ENCODE measurements around the gene AHNAK. TPM values are rescaled to one million over a fixed set of nuclear protein-coding genes. Genes with fewer than 3 reads are reported as not detected.

AHNAK gene
- total RNA-seq, 1 donor from 2014 or later = 14.9 TPM

- Histone ChIP-seq H3K79me2 (ENCODE audit: low read depth) (no peaks in the 10 kb centered on the region), H3K4me2 (no peak overlapping the region), H2AFZ (replicated peaks) (no peak overlapping the region), H4K20me1 (ENCODE audit: low read depth) (peaks cover 4% of the 10 kb centered on the region), H3K4me1 (peaks cover 5% of the 10 kb centered on the region), H3K36me3 (no peaks in the 10 kb centered on the region), H3K4me3 (no peak overlapping the region), H3K27ac (no peak overlapping the region), H3K27me3 (no peaks in the 10 kb centered on the region), H3F3A (ENCODE audit: low read depth) (peaks cover 10% of the 10 kb centered on the region), H3K9ac (no peak overlapping the region), H3K9me3 (ENCODE audit: low read depth) (no peaks in the 10 kb centered on the region)
- Mint-ChIP-seq H3K9me3 (no peaks in the 10 kb centered on the region), H3K4me1 (peaks cover 10% of the 10 kb centered on the region), H3K4me3 (no peak overlapping the region), H3K36me3 (no peaks in the 10 kb centered on the region), H3K27me3 (ENCODE audit: insufficient read depth, low read depth) (peaks cover 8% of the 10 kb centered on the region), H3K27ac (no peak overlapping the region)
- no peak for DNase-seq (ENCODE audit: low spot score)
- TF ChIP-seq EZH2 (IDR thresholded peaks at IDR 0.05) (no peak), EZH2phosphoT487 (IDR thresholded peaks at IDR 0.05) (no peak)
- TF ChIP-seq, protein P1, sequence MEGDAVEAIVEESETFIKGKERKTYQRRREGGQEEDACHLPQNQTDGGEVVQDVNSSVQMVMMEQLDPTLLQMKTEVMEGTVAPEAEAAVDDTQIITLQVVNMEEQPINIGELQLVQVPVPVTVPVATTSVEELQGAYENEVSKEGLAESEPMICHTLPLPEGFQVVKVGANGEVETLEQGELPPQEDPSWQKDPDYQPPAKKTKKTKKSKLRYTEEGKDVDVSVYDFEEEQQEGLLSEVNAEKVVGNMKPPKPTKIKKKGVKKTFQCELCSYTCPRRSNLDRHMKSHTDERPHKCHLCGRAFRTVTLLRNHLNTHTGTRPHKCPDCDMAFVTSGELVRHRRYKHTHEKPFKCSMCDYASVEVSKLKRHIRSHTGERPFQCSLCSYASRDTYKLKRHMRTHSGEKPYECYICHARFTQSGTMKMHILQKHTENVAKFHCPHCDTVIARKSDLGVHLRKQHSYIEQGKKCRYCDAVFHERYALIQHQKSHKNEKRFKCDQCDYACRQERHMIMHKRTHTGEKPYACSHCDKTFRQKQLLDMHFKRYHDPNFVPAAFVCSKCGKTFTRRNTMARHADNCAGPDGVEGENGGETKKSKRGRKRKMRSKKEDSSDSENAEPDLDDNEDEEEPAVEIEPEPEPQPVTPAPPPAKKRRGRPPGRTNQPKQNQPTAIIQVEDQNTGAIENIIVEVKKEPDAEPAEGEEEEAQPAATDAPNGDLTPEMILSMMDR (IDR thresholded peaks at IDR 0.05) = no peak
Observed at GRCh38 chr11:62390722-62391121, 155.9 kb downstream of the AHNAK start.

DNA sequence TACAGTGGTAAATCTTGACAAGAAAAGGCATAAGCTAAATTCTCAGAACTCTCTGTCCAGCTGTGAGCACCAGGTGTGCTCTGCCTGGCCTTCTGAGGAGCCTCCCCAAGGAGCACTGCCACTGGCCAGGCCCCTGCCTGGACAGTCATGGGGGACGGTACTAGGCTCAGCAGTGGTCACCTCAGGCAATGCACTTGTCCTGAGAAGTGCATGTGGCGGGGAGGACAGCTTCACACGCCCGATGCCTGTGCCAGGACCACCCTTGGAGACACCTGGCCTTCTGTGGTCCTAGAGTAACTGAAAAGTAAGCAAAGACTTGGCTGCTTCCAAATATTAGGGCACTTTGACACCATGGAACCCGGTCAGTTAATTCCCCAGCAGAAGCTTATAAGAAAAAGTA is 156.4 kb downstream of the AHNAK start:
- H3K9ac ChIP-seq = no peak overlapping the region
- H3K27ac Mint-ChIP-seq = no peak overlapping the region
- H3K27ac ChIP-seq = no peak overlapping the region
- no peak overlapping the region for H3K4me2 ChIP-seq
- no peak overlapping the region for H3K4me3 Mint-ChIP-seq
- H3K36me3 ChIP-seq = no peaks in the 10 kb centered on the region
- peaks cover 7% of the 10 kb centered on the region for H3K4me1 Mint-ChIP-seq
- TF ChIP-seq, protein P1 (IDR thresholded peaks at IDR 0.05) = no peak
- TF ChIP-seq EZH2 (IDR thresholded peaks at IDR 0.05) = no peak
- peaks cover 4% of the 10 kb centered on the region for H3K4me1 ChIP-seq
- no peak overlapping the region for H3K4me3 ChIP-seq
- no peaks in the 10 kb centered on the region for H3K27me3 ChIP-seq
- H2AFZ ChIP-seq (replicated peaks) = no peak overlapping the region
- H3F3A ChIP-seq (ENCODE audit: low read depth) = peaks cover 10% of the 10 kb centered on the region
- DNase-seq (ENCODE audit: low spot score) = no peak
- H3K9me3 ChIP-seq (ENCODE audit: low read depth) = no peaks in the 10 kb centered on the region
- peaks cover 8% of the 10 kb centered on the region for H3K27me3 Mint-ChIP-seq (ENCODE audit: insufficient read depth, low read depth)
- no peaks in the 10 kb centered on the region for H3K36me3 Mint-ChIP-seq
- H3K9me3 Mint-ChIP-seq = no peaks in the 10 kb centered on the region
- no peaks in the 10 kb centered on the region for H3K79me2 ChIP-seq (ENCODE audit: low read depth)
- H4K20me1 ChIP-seq (ENCODE audit: low read depth) = peaks cover 4% of the 10 kb centered on the region

DNA sequence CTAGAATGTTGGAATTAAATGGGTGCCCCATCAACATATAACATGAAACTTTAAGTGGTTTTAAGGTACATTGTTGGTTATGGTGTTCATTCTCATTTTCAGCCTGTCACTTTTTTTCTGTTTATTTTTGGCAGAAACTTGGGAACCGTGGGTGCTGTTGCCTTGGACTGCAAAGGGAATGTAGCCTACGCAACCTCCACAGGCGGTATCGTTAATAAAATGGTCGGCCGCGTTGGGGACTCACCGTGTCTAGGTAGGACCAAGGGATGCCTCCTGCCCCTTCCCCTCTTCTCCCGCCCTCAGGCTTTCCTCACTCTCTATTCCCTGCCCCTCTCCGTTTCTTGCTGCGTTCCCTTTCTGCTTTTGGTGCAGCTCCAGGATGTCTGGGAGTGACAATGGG is 157.6 kb downstream of the AHNAK start:
- no peak overlapping the region for H3K27ac Mint-ChIP-seq
- no peak overlapping the region for H3K4me3 ChIP-seq
- no peaks in the 10 kb centered on the region for H4K20me1 ChIP-seq (ENCODE audit: low read depth)
- no peak for DNase-seq (ENCODE audit: low spot score)
- H3K9me3 Mint-ChIP-seq = no peaks in the 10 kb centered on the region
- no peaks in the 10 kb centered on the region for H3K27me3 ChIP-seq
- H3K79me2 ChIP-seq (ENCODE audit: low read depth) = no peaks in the 10 kb centered on the region
- no peak overlapping the region for H3K9ac ChIP-seq
- no peak for TF ChIP-seq EZH2 (IDR thresholded peaks at IDR 0.05)
- TF ChIP-seq EZH2phosphoT487 (IDR thresholded peaks at IDR 0.05) = no peak
- TF ChIP-seq, protein P1 (IDR thresholded peaks at IDR 0.05) = no peak
- H3K4me2 ChIP-seq = no peak overlapping the region
- H3F3A ChIP-seq (ENCODE audit: low read depth) = peaks cover 4% of the 10 kb centered on the region
- H3K9me3 ChIP-seq (ENCODE audit: low read depth) = no peaks in the 10 kb centered on the region
- no peak overlapping the region for H2AFZ ChIP-seq (replicated peaks)
- no peaks in the 10 kb centered on the region for H3K4me1 ChIP-seq
- H3K4me3 Mint-ChIP-seq = no peak overlapping the region
- peaks cover 6% of the 10 kb centered on the region for H3K27me3 Mint-ChIP-seq (ENCODE audit: insufficient read depth, low read depth)
- H3K27ac ChIP-seq = no peak overlapping the region
- H3K36me3 Mint-ChIP-seq = no peaks in the 10 kb centered on the region
- H3K36me3 ChIP-seq = no peaks in the 10 kb centered on the region
- H3K4me1 Mint-ChIP-seq = no peaks in the 10 kb centered on the region
